Naive thymus-derived CD4-positive, alpha-beta T cell (primary cell): ENCODE results near the gene EFHD1. TPM values are rescaled to one million over a fixed set of nuclear protein-coding genes. Genes with fewer than 3 reads are reported as not detected.

Experiments used
- ATAC-seq: fragments of 150-1000 bp; cut with Tn5 transposase; 2 replicates; pipeline ENCODE4 v1.10.0; 2021; ENCODE audit warnings: mild to moderate bottlenecking, moderate library complexity
- CTCF ChIA-PET: fragments of 350-600 bp; sonication (Branson Sonifier 250); formaldehyde crosslinking; loops from one replicate; lab custom pipeline; 2021; ENCODE audit warnings: antibody characterized with exemption; lab: Charles Lee
- POLR2A ChIA-PET: fragments of 350-600 bp; sonication (Branson Sonifier 250); formaldehyde crosslinking; loops from one replicate; lab custom pipeline; 2021; ENCODE audit warnings: antibody characterized with exemption, inconsistent platforms; lab: Charles Lee
- DNase-seq, 9 donors: peaks; one replicate each; pipeline versions ENCODE4 v3.0.0 to v3.0.0-alpha.2; 2020 to 2022; ENCODE audit warnings: mixed read lengths in 1 of 9
- H3K27ac ChIP-seq: one replicate; pipeline ENCODE4 v1.7.0; 2013; ENCODE audit warnings: mild to moderate bottlenecking, low read depth, low read length, moderate library complexity
- H3K27me3 ChIP-seq, 2 donors: one replicate each; pipeline ENCODE4 v1.7.0; 2013; ENCODE audit warnings: low read length in 2 of 2, mild to moderate bottlenecking in 2 of 2, moderate library complexity in 2 of 2; ENCODE audit not compliant: control insufficient read depth in 2 of 2, insufficient read depth in 2 of 2
- H3K36me3 ChIP-seq, 3 experiments: 1 replicate in 2 of 3; 2 replicates in 1 of 3; pipeline ENCODE4 v1.7.0; 2013; ENCODE audit warnings: low read length in 3 of 3, mild to moderate bottlenecking in 3 of 3, moderate library complexity in 1 of 3; ENCODE audit not compliant: insufficient read depth in 3 of 3, control insufficient read depth in 2 of 3
- H3K4me1 ChIP-seq, 2 donors: one replicate each; pipeline ENCODE4 v1.7.0; 2013; ENCODE audit warnings: low read length in 2 of 2, mild to moderate bottlenecking in 2 of 2, moderate library complexity in 1 of 2; ENCODE audit not compliant: control insufficient read depth in 2 of 2, insufficient read depth in 2 of 2
- H3K4me3 ChIP-seq: 2 replicates; pipeline ENCODE4 v1.7.0; 2013; ENCODE audit warnings: mild to moderate bottlenecking, low read length
- H3K9me3 ChIP-seq, 3 experiments: 1 replicate in 2 of 3; 2 replicates in 1 of 3; pipeline ENCODE4 v1.7.0; 2013; ENCODE audit warnings: low read length in 3 of 3; ENCODE audit not compliant: control insufficient read depth in 2 of 3
- H3K27ac Mint-ChIP-seq, 9 donors: one replicate each; pipeline ENCODE4 v1.8.0; 2020 to 2022; ENCODE audit warnings: mixed read lengths in 9 of 9, mild to moderate bottlenecking in 8 of 9, moderate library complexity in 5 of 9, inconsistent platforms in 2 of 9
- H3K27me3 Mint-ChIP-seq, 5 donors: one replicate each; pipeline ENCODE4 v1.8.0; 2021 to 2022; ENCODE audit warnings: mixed read lengths in 5 of 5, mild to moderate bottlenecking in 1 of 5
- H3K36me3 Mint-ChIP-seq, 5 donors: one replicate each; pipeline ENCODE4 v1.8.0; 2020 to 2022; ENCODE audit warnings: mixed read lengths in 5 of 5, mild to moderate bottlenecking in 3 of 5, inconsistent platforms in 1 of 5
- H3K4me1 Mint-ChIP-seq, 7 donors: one replicate each; pipeline ENCODE4 v1.8.0; 2020 to 2022; ENCODE audit warnings: mixed read lengths in 7 of 7, mild to moderate bottlenecking in 3 of 7, inconsistent platforms in 1 of 7
- H3K4me3 Mint-ChIP-seq, 10 donors: one replicate each; pipeline ENCODE4 v1.8.0; 2020 to 2022; ENCODE audit warnings: mild to moderate bottlenecking in 10 of 10, mixed read lengths in 10 of 10, moderate library complexity in 6 of 10, inconsistent platforms in 2 of 10
- H3K9me3 Mint-ChIP-seq, 11 donors: one replicate each; pipeline ENCODE4 v1.8.0; 2020 to 2022; ENCODE audit warnings: mixed read lengths in 11 of 11, mild to moderate bottlenecking in 4 of 11, inconsistent platforms in 1 of 11, moderate library complexity in 1 of 11
- intact Hi-C, 2 donors: fragments of 100-400 bp; cut with micrococcal nuclease; formaldehyde crosslinking; loops; one replicate each; pipeline ENCODE4 v1.15.1; 2023
- polyA plus RNA-seq, 2 donors: library from polyadenylated mRNA; unstranded; fragments of 300-500 nt; fragmentation: Illumina TruSeq; gene quantifications; one replicate each; pipeline ENCODE4 v1.2.3, GENCODE V29; 2021
- total RNA-seq, 6 experiments: library from RNA in 5 of 6; stranded (reverse) in 5 of 6; gene quantifications; 1 replicate in 5 of 6; 2 replicates in 1 of 6; pipeline ENCODE4 v1.2.3 and lab custom pipeline; 2021 to 2026

The EFHD1 gene
- total and polyA plus RNA-seq, 7 experiments from 2014 or later, result 0.70 to 4.4 (median 2.2) TPM

- intact Hi-C loops, result no loop called here
- peaks cover 0 to 36% (median 0%) of the 10 kb centered on the region in 3 experiments for H3K36me3 ChIP-seq
- ATAC-seq (no peak), DNase-seq (no peak)
- H3K27me3 ChIP-seq, result no peaks in the 10 kb centered on the region
- no peak overlapping the region for H3K4me3 ChIP-seq
- H3K4me1 ChIP-seq, result peaks cover 0 to 8% of the 10 kb centered on the region in 2 donors
- H3K27ac ChIP-seq, result no peak overlapping the region
- peaks cover 12 to 75% (median 57%) of the 10 kb centered on the region in 5 donors for H3K36me3 Mint-ChIP-seq
- peaks cover 0 to 9% (median 0%) of the 10 kb centered on the region in 11 donors for H3K9me3 Mint-ChIP-seq
- H3K27me3 Mint-ChIP-seq, result no peaks in the 10 kb centered on the region
- H3K4me3 Mint-ChIP-seq, result peak overlapping the region in 7 of 10 donors; percentile 0 to 32 (median 8)
- H3K9me3 ChIP-seq, result no peaks in the 10 kb centered on the region
- H3K27ac Mint-ChIP-seq, result peak overlapping the region in 7 of 9 donors; percentile 17 to 78 (median 47)
- CTCF ChIA-PET, result no interaction called here
- POLR2A ChIA-PET, result no interaction called here
- H3K4me1 Mint-ChIP-seq, result peaks cover 34 to 62% (median 53%) of the 10 kb centered on the region in 7 donors
These were observed 87.9 kb downstream of the EFHD1 start for GRCh38 chr2:232721261-232721660.

- Histone ChIP-seq H3K9me3 (no peaks in the 10 kb centered on the region), H3K4me1 (peaks cover 0 to 8% of the 10 kb centered on the region in 2 donors), H3K4me3 (no peak overlapping the region), H3K36me3 (peaks cover 0 to 34% (median 0%) of the 10 kb centered on the region in 3 experiments), H3K27ac (no peak overlapping the region), H3K27me3 (no peaks in the 10 kb centered on the region)
- CTCF ChIA-PET, result interaction anchor here (0.5 kb wide), 1 partner anchor 799 kb away, joined by 3 read pairs; no protein-coding TSS in a partner anchor
- peak; percentile 36 for ATAC-seq
- Mint-ChIP-seq H3K36me3 (peaks cover 12 to 71% (median 53%) of the 10 kb centered on the region in 5 donors), H3K9me3 (peaks cover 0 to 9% (median 0%) of the 10 kb centered on the region in 11 donors), H3K27me3 (no peaks in the 10 kb centered on the region), H3K27ac (peak overlapping the region in 8 of 9 donors; percentile 17 to 82 (median 53)), H3K4me1 (peaks cover 32 to 56% (median 53%) of the 10 kb centered on the region in 7 donors), H3K4me3 (peak overlapping the region in 7 of 10 donors; percentile 1 to 32 (median 9))
- POLR2A ChIA-PET, result interaction anchor here (0.9 kb wide), 1 partner anchor 23 kb away, joined by 3 read pairs; no protein-coding TSS in a partner anchor
- no peak for DNase-seq
- intact Hi-C loops, result no loop called here
These were observed 88.5 kb downstream of the EFHD1 start for GRCh38 chr2:232721882-232722281.

GRCh38 chr2:232723027-232723426 lies 89.6 kb downstream of the EFHD1 start:
- no peak for ATAC-seq
- H3K4me1 Mint-ChIP-seq, result peaks cover 31 to 59% (median 47%) of the 10 kb centered on the region in 7 donors
- ChIA-PET POLR2A (no interaction called here), CTCF (no interaction called here)
- H3K9me3 Mint-ChIP-seq, result peaks cover 0 to 4% (median 0%) of the 10 kb centered on the region in 11 donors
- peaks cover 0 to 40% (median 0%) of the 10 kb centered on the region in 3 experiments for H3K36me3 ChIP-seq
- H3K27ac ChIP-seq, result no peak overlapping the region
- H3K4me3 ChIP-seq, result no peak overlapping the region
- DNase-seq, result no peak
- intact Hi-C loops, result no loop called here
- no peaks in the 10 kb centered on the region for H3K27me3 Mint-ChIP-seq
- peak overlapping the region in 1 of 10 donors; percentile 13 for H3K4me3 Mint-ChIP-seq
- H3K27me3 ChIP-seq, result no peaks in the 10 kb centered on the region
- no peaks in the 10 kb centered on the region for H3K9me3 ChIP-seq
- H3K4me1 ChIP-seq, result peaks cover 0 to 8% of the 10 kb centered on the region in 2 donors
- peak overlapping the region in 1 of 9 donors; percentile 20 for H3K27ac Mint-ChIP-seq
- peaks cover 16 to 70% (median 48%) of the 10 kb centered on the region in 5 donors for H3K36me3 Mint-ChIP-seq

- CTCF ChIA-PET, result interaction anchor here (0.6 kb wide), 1 partner anchor 9 kb away, joined by 3 read pairs; no protein-coding TSS in a partner anchor
- peaks cover 10 to 36% (median 28%) of the 10 kb centered on the region in 7 donors for H3K4me1 Mint-ChIP-seq
These were observed 95.4 kb downstream of the EFHD1 start for GRCh38 chr2:232728785-232729184.

GRCh38 chr2:232731470-232731869 lies 98.1 kb downstream of the EFHD1 start:
- DNase-seq (no peak), ATAC-seq (no peak)
- Mint-ChIP-seq H3K4me1 (peaks cover 9 to 25% (median 18%) of the 10 kb centered on the region in 7 donors), H3K9me3 (no peaks in the 10 kb centered on the region), H3K36me3 (peaks cover 14 to 47% (median 21%) of the 10 kb centered on the region in 5 donors), H3K4me3 (no peak overlapping the region), H3K27ac (peak overlapping the region in 1 of 9 donors; percentile 4), H3K27me3 (no peaks in the 10 kb centered on the region)
- ChIA-PET POLR2A (no interaction called here), CTCF (no interaction called here)
- no peaks in the 10 kb centered on the region for H3K4me1 ChIP-seq
- peaks cover 0 to 54% (median 0%) of the 10 kb centered on the region in 3 experiments for H3K36me3 ChIP-seq
- no peak overlapping the region for H3K27ac ChIP-seq
- H3K4me3 ChIP-seq, result no peak overlapping the region
- H3K9me3 ChIP-seq, result no peaks in the 10 kb centered on the region
- H3K27me3 ChIP-seq, result no peaks in the 10 kb centered on the region
- intact Hi-C loops, result no loop called here

More at GRCh38 chr2:232728785-232729184, 95.4 kb downstream of the EFHD1 start:
- ATAC-seq (no peak), DNase-seq (no peak)
- Mint-ChIP-seq H3K27me3 (no peaks in the 10 kb centered on the region), H3K4me3 (no peak overlapping the region), H3K36me3 (peaks cover 14 to 53% (median 32%) of the 10 kb centered on the region in 5 donors), H3K9me3 (peaks cover 0 to 2% (median 0%) of the 10 kb centered on the region in 11 donors), H3K27ac (no peak overlapping the region)
- no peaks in the 10 kb centered on the region for H3K9me3 ChIP-seq
- no peak overlapping the region for H3K4me3 ChIP-seq
- intact Hi-C loops, result loop anchor here in 1 of 2 donors (2.0 kb wide), 1 partner anchor 16 kb away; no protein-coding TSS in a partner anchor
- peaks cover 0 to 57% (median 0%) of the 10 kb centered on the region in 3 experiments for H3K36me3 ChIP-seq
- POLR2A ChIA-PET, result no interaction called here
- H3K27me3 ChIP-seq, result no peaks in the 10 kb centered on the region
- no peaks in the 10 kb centered on the region for H3K4me1 ChIP-seq
- H3K27ac ChIP-seq, result no peak overlapping the region

Other genes starting within 250 kb of the EFHD1 start
- not detected for gene ALPG, start 226.8 kb upstream of the EFHD1 start, total RNA-seq
- gene ALPG, start 226.8 kb upstream of the EFHD1 start, polyA plus RNA-seq, result not detected
- gene ALPI, start 177.5 kb upstream of the EFHD1 start, total RNA-seq, result not detected
- gene ALPI, start 177.5 kb upstream of the EFHD1 start, polyA plus RNA-seq, result not detected
- gene ECEL1, start 145.8 kb upstream of the EFHD1 start, total RNA-seq, result not detected
- not detected for gene ECEL1, start 145.8 kb upstream of the EFHD1 start, polyA plus RNA-seq
- not detected for gene PRSS56, start 113.2 kb upstream of the EFHD1 start, total RNA-seq
- not detected for gene PRSS56, start 113.2 kb upstream of the EFHD1 start, polyA plus RNA-seq
- not detected for gene CHRND, start 107.4 kb upstream of the EFHD1 start, total RNA-seq
- under 1 TPM in 1 of 2 donors, not detected in 1; 0.13 TPM for gene CHRND, start 107.4 kb upstream of the EFHD1 start, polyA plus RNA-seq
- not detected for gene CHRNG, start 93.9 kb upstream of the EFHD1 start, total RNA-seq
- under 1 TPM; 0.10 to 0.26 TPM for gene CHRNG, start 93.9 kb upstream of the EFHD1 start, polyA plus RNA-seq
- gene TIGD1, start 83.0 kb upstream of the EFHD1 start, total RNA-seq, result 10 to 100 TPM in 4 of 5 experiments, 1 to 10 TPM in 1; 9.7 to 23.4 (median 19.3) TPM
- 10 to 100 TPM; 17.1 to 23.8 TPM for gene TIGD1, start 83.0 kb upstream of the EFHD1 start, polyA plus RNA-seq
- 10 to 100 TPM; 51.9 to 77.6 (median 61.6) TPM for gene EIF4E2, start 82.9 kb upstream of the EFHD1 start, total RNA-seq
- 10 to 100 TPM; 59.8 to 63.4 TPM for gene EIF4E2, start 82.9 kb upstream of the EFHD1 start, polyA plus RNA-seq
- 10 to 100 TPM; 70.7 to 82.8 (median 79.8) TPM for gene GIGYF2, start 63.7 kb downstream of the EFHD1 start, total RNA-seq
- 10 to 100 TPM; 25.3 to 29.9 TPM for gene GIGYF2, start 63.7 kb downstream of the EFHD1 start, polyA plus RNA-seq
- not detected for gene KCNJ13, start 143.0 kb downstream of the EFHD1 start, total RNA-seq
- under 1 TPM in 1 of 2 donors, not detected in 1; 0.50 TPM for gene KCNJ13, start 143.0 kb downstream of the EFHD1 start, polyA plus RNA-seq
- 1 to 10 TPM; 1.2 to 3.6 (median 1.6) TPM for gene SNORC, start 236.7 kb downstream of the EFHD1 start, total RNA-seq
- not detected for gene SNORC, start 236.7 kb downstream of the EFHD1 start, polyA plus RNA-seq